PC-3 (cell line): Measurements from ENCODE around the gene LRRC8C. TPM values are rescaled to one million over a fixed set of nuclear protein-coding genes. Genes with fewer than 3 reads are reported as not detected.

Source experiments
- ATAC-seq: fragments of 200-7000 bp; cut with Tn5 transposase; 2 replicates; pipeline ENCODE4 v1.9.1; 2020; ENCODE audit warnings: mild to moderate bottlenecking, moderate library complexity
- BruUV-seq: library from RNA; stranded (reverse); fragments of 400-500 nt; replicated peaks from 2 replicates; lab custom pipeline; 2021; lab: Mats Ljungman, UMichigan
- CTCF ChIA-PET: fragments of 300-600 bp; sonication (Branson Sonifier 250); formaldehyde crosslinking; loops from one replicate; lab custom pipeline; 2022; ENCODE audit warnings: antibody characterized with exemption; lab: Charles Lee
- POLR2A ChIA-PET: fragments of 300-600 bp; sonication (Branson Sonifier 250); formaldehyde crosslinking; loops from one replicate; lab custom pipeline; 2022; ENCODE audit warnings: antibody characterized with exemption; ENCODE audit not compliant: unreplicated experiment; lab: Charles Lee
- DNase-seq: peaks from one replicate; pipeline ENCODE4 v3.0.0-alpha.2; 2015
- H2AFZ ChIP-seq: fragments of 300-600 bp; sonication (generic); 2 replicates; pipeline ENCODE4 v1.6.0; 2016; ENCODE audit warnings: antibody characterized with exemption, low read length
- H3F3A ChIP-seq: fragments of 300-600 bp; sonication (generic); one replicate; pipeline ENCODE4 v1.6.0; 2017; ENCODE audit warnings: antibody characterized with exemption, low read length, control low read depth, mild to moderate bottlenecking; ENCODE audit not compliant: unreplicated experiment
- H3K27ac ChIP-seq: fragments of 300-600 bp; sonication (generic); 2 replicates; pipeline ENCODE4 v1.5.1; 2016; ENCODE audit warnings: mild to moderate bottlenecking, low read length
- H3K27me3 ChIP-seq: fragments of 300-600 bp; sonication (generic); 2 replicates; pipeline ENCODE4 v1.6.1; 2016; ENCODE audit warnings: low read length, mixed read lengths
- H3K36me3 ChIP-seq: fragments of 300-600 bp; sonication (generic); 2 replicates; pipeline ENCODE4 v1.6.1; 2016; ENCODE audit warnings: low read depth, mixed run types, low read length, mixed read lengths
- H3K4me1 ChIP-seq: fragments of 300-600 bp; sonication (generic); 2 replicates; pipeline ENCODE4 v1.5.1; 2016; ENCODE audit warnings: low read length; ENCODE audit not compliant: insufficient read depth
- H3K4me2 ChIP-seq: fragments of 300-600 bp; sonication (generic); 2 replicates; pipeline ENCODE4 v1.6.0; 2016; ENCODE audit warnings: low read length
- H3K4me3 ChIP-seq: fragments of 300-600 bp; sonication (generic); 2 replicates; pipeline ENCODE4 v1.5.1; 2016; ENCODE audit warnings: mild to moderate bottlenecking, low read length, mixed read lengths
- H3K79me2 ChIP-seq: fragments of 300-600 bp; sonication (generic); 2 replicates; pipeline ENCODE4 v1.6.1; 2017; ENCODE audit warnings: low read length, mixed read lengths
- H3K9ac ChIP-seq: fragments of 300-600 bp; sonication (generic); 2 replicates; pipeline ENCODE4 v1.6.0; 2016; ENCODE audit warnings: mild to moderate bottlenecking, low read length
- H3K9me2 ChIP-seq: fragments of 300-600 bp; sonication (generic); replicated peaks from 2 replicates; pipeline ENCODE4 v1.6.1; 2016; ENCODE audit warnings: mixed run types, low read length, mixed read lengths
- H3K9me3 ChIP-seq: fragments of 300-600 bp; sonication (generic); 2 replicates; pipeline ENCODE4 v1.6.1; 2016; ENCODE audit warnings: low read length, mixed read lengths
- H4K20me1 ChIP-seq: fragments of 300-600 bp; sonication (generic); 2 replicates; pipeline ENCODE4 v1.6.1; 2016; ENCODE audit warnings: low read length, mixed read lengths
- EZH2 ChIP-seq: fragments of 300-600 bp; sonication (generic); IDR thresholded peaks from one replicate; pipeline ENCODE4 v1.6.1; 2017; ENCODE audit warnings: antibody characterized with exemption, mild to moderate bottlenecking, low read length; ENCODE audit not compliant: unreplicated experiment
- EZH2phosphoT487 ChIP-seq: fragments of 300-600 bp; sonication (generic); IDR thresholded peaks from 2 replicates; pipeline ENCODE4 v1.6.1; 2018; ENCODE audit warnings: mild to moderate bottlenecking, antibody characterized with exemption, low read length, borderline replicate concordance
- intact Hi-C: fragments of 100-400 bp; cut with micrococcal nuclease; formaldehyde crosslinking; loops from 2 replicates; pipeline ENCODE4 v1.9.0; 2023
- total RNA-seq: library from RNA; depleted of rRNA; stranded (reverse); fragments of >200 nt; gene quantifications from 2 replicates; pipeline ENCODE4 v1.2.3, GENCODE V29; 2014
- TF ChIP-seq, protein P1 (sequence below): fragments of 300-600 bp; sonication (generic); conservative IDR thresholded peaks from 2 replicates; pipeline ENCODE4 v1.5.1; 2017; ENCODE audit warnings: antibody characterized with exemption, low read depth, mild to moderate bottlenecking, low read length

The LRRC8C gene
- total RNA-seq, 1 experiment from 2014 or later: 4.3 TPM

GRCh38 chr1:89604414-89604735 lies 28.5 kb upstream of the LRRC8C start:
- DNase-seq: peak; percentile 26
- ATAC-seq: peak; percentile 18
- POLR2A ChIA-PET: no interaction called here

DNA sequence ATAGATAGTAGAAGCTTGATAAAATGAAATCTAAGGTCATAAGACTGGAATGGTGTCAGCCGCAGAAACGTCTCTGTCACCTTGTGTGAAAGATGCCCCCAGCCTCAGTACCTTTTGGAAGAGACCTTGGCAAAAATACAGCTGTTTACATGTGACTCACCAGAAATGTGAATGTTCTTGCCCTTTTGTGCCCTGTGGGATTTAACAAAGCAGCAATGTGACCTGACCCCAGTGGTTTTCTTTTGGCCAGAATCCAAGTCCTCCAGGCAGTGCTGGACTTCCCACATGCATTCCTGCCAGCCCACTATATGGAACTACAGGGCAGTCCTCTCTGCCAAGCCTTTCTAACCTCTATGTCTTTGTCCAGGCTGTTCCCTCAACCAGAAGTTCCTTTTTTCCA lies 27.2 kb upstream of the LRRC8C start:
- no peak overlapping the region for H3K9ac ChIP-seq
- H3K27ac ChIP-seq: no peak overlapping the region
- intact Hi-C loops: no loop called here
- peak; percentile 87 for DNase-seq
- no peaks in the 10 kb centered on the region for H3F3A ChIP-seq
- ChIA-PET CTCF (no interaction called here), POLR2A (no interaction called here)
- no peaks in the 10 kb centered on the region for H3K36me3 ChIP-seq
- H3K27me3 ChIP-seq: no peaks in the 10 kb centered on the region
- peak; percentile 68 for ATAC-seq
- H4K20me1 ChIP-seq: no peaks in the 10 kb centered on the region
- H3K4me1 ChIP-seq: peaks cover 30% of the 10 kb centered on the region
- no peak overlapping the region; the same call in 1 of the 2 replicates for H3K4me2 ChIP-seq
- TF ChIP-seq, protein P1, sequence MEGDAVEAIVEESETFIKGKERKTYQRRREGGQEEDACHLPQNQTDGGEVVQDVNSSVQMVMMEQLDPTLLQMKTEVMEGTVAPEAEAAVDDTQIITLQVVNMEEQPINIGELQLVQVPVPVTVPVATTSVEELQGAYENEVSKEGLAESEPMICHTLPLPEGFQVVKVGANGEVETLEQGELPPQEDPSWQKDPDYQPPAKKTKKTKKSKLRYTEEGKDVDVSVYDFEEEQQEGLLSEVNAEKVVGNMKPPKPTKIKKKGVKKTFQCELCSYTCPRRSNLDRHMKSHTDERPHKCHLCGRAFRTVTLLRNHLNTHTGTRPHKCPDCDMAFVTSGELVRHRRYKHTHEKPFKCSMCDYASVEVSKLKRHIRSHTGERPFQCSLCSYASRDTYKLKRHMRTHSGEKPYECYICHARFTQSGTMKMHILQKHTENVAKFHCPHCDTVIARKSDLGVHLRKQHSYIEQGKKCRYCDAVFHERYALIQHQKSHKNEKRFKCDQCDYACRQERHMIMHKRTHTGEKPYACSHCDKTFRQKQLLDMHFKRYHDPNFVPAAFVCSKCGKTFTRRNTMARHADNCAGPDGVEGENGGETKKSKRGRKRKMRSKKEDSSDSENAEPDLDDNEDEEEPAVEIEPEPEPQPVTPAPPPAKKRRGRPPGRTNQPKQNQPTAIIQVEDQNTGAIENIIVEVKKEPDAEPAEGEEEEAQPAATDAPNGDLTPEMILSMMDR: no peak
- TF ChIP-seq EZH2phosphoT487: no peak
- TF ChIP-seq EZH2: no peak
- no peak overlapping the region for H3K4me3 ChIP-seq
- no TSS peak for BruUV-seq
- H3K9me3 ChIP-seq: no peaks in the 10 kb centered on the region
- H3K9me2 ChIP-seq: no peaks in the 10 kb centered on the region
- H3K79me2 ChIP-seq: no peaks in the 10 kb centered on the region
- H2AFZ ChIP-seq: no peak overlapping the region

More at GRCh38 chr1:89604414-89604735, 28.5 kb upstream of the LRRC8C start:
- Histone ChIP-seq H3F3A (no peaks in the 10 kb centered on the region), H3K9ac (no peak overlapping the region), H3K9me2 (no peaks in the 10 kb centered on the region), H3K27me3 (no peaks in the 10 kb centered on the region), H3K79me2 (no peaks in the 10 kb centered on the region), H3K4me1 (peaks cover 30% of the 10 kb centered on the region), H3K4me2 (no peak overlapping the region), H3K9me3 (no peaks in the 10 kb centered on the region), H3K4me3 (no peak overlapping the region), H3K27ac (no peak overlapping the region), H2AFZ (no peak overlapping the region), H3K36me3 (no peaks in the 10 kb centered on the region), H4K20me1 (no peaks in the 10 kb centered on the region)
- no TSS peak for BruUV-seq
- TF ChIP-seq EZH2phosphoT487 (no peak), EZH2 (no peak)
- TF ChIP-seq, protein P1: no peak
- intact Hi-C loops: no loop called here
- CTCF ChIA-PET: interaction anchor here (1.1 to 1.2 kb wide), 2 partner anchors 18 to 121 kb away, joined by 3 read pairs; no protein-coding TSS in a partner anchor

DNA sequence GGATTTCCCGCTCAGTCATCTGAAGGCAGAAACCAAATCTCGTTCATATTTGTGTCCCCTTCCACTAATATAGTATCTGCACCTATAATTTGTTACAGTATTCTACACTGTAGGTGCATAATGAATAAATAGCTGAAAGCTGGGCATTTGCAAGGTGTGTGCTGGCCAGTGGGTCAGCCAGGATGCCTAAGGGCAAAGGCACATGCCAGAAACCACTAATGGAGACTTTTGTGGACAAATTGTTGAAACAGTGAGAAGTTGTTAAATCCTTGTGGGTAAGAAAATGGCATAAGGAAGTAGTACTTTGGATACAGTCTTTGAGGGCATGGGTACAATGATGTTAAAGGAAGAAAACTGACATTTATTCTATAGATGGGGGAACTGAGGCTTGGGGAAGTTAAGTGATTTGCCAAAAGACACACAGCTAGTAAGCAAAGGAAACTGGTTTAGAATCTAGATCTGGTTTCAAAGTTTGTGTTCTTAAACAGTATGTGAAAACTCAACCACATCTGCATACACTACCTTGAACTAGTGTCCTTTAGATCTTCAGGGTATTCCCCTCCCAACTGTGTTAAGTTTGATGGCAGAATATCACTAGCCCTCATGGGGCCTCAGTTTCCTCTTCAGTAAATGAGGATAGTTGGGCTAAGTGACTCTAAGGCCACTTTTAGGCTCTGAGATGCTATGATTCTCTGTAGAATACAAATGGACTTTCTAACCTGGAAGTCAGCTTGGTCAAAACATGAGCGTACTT lies 26.5 kb upstream of the LRRC8C start:
- ChIA-PET CTCF (no interaction called here), POLR2A (no interaction called here)
- no peak overlapping the region for H3K9ac ChIP-seq
- no peaks in the 10 kb centered on the region for H3F3A ChIP-seq
- peaks cover 30% of the 10 kb centered on the region for H3K4me1 ChIP-seq
- BruUV-seq: no TSS peak
- no peak overlapping the region for H3K4me2 ChIP-seq
- no peak overlapping the region for H3K4me3 ChIP-seq
- no peak overlapping the region for H2AFZ ChIP-seq
- ATAC-seq (no peak), DNase-seq (no peak)
- intact Hi-C loops: no loop called here
- no peak overlapping the region for H3K27ac ChIP-seq
- no peaks in the 10 kb centered on the region for H3K9me3 ChIP-seq
- H3K27me3 ChIP-seq: no peaks in the 10 kb centered on the region
- TF ChIP-seq EZH2phosphoT487 (no peak), EZH2 (no peak)
- TF ChIP-seq, protein P1: no peak
- no peaks in the 10 kb centered on the region for H3K79me2 ChIP-seq
- H3K9me2 ChIP-seq: no peaks in the 10 kb centered on the region
- no peaks in the 10 kb centered on the region for H3K36me3 ChIP-seq
- no peaks in the 10 kb centered on the region for H4K20me1 ChIP-seq
